K562 (cell line): ENCODE results near the gene FBXO28.
"Not testable (repeated sequence)": the region's sequence is repeated elsewhere in the genome, so short reads cannot be mapped to it uniquely, and the experiment has no call there.

Experiments used
- EZH2 ChIP-seq: IDR thresholded peaks from 2 replicates; pipeline ENCODE4 v1.6.1; 2012; ENCODE audit warnings: low read depth, mild to moderate bottlenecking, inconsistent platforms, low read length, borderline replicate concordance
- NR2C1 ChIP-seq, 2 experiments: fragments of 450-650 bp; IDR thresholded peaks; 2 replicates each; pipeline ENCODE4 v1.6.1; 2017; ENCODE audit warnings: mild to moderate bottlenecking in 2 of 2, antibody characterized with exemption in 1 of 2, inconsistent platforms in 1 of 2, missing compliant biosample characterization in 1 of 2, missing genetic modification characterization in 1 of 2
- NR2F6 ChIP-seq: fragments of 450-650 bp; formaldehyde crosslinking; IDR thresholded peaks from 2 replicates; pipeline ENCODE4 v1.4.0; 2020; ENCODE audit warnings: mild to moderate bottlenecking
- POLR2A ChIP-seq: fragments of 450-650 bp; conservative IDR thresholded peaks from 2 replicates; pipeline ENCODE4 v1.6.1; 2016
- TAF1 ChIP-seq: IDR thresholded peaks from 2 replicates; pipeline ENCODE4 v1.6.1; 2011; ENCODE audit warnings: mild to moderate bottlenecking, low read length, moderate library complexity; ENCODE audit not compliant: insufficient read depth, control insufficient read depth, severe bottlenecking; ENCODE audit errors: extremely low read depth
- ZNF274 ChIP-seq: IDR thresholded peaks from 2 replicates; pipeline ENCODE4 v1.6.1; 2011; ENCODE audit warnings: low read depth, mild to moderate bottlenecking, low read length, moderate library complexity, borderline replicate concordance
- ZNF717 ChIP-seq: fragments of 250-450 bp; sonication (Bioruptor Pico); IDR thresholded peaks from 2 replicates; pipeline ENCODE4 v1.5.0; 2021
- TF ChIP-seq, protein P1 (sequence below): sonication (generic); formaldehyde crosslinking; IDR thresholded peaks from 2 replicates; pipeline ENCODE4 v1.5.0; 2020; ENCODE audit warnings: missing genetic modification reagents
- TF ChIP-seq, protein P2 (sequence below), 3 experiments: IDR thresholded peaks in 2 of 3; conservative IDR thresholded peaks in 1 of 3; 2 replicates each; pipeline ENCODE4 v1.5.1; 2011 to 2012; ENCODE audit warnings: low read length in 3 of 3, mild to moderate bottlenecking in 3 of 3, control low read depth in 2 of 3, improper control_type of control experiment in 1 of 3, inconsistent platforms in 1 of 3, low read depth in 1 of 3, mixed read lengths in 1 of 3, moderate library complexity in 1 of 3; ENCODE audit not compliant: insufficient read depth in 2 of 3
- TF ChIP-seq, protein P3 (sequence below), 2 experiments: IDR thresholded peaks; 2 replicates each; pipeline ENCODE4 v1.6.1; 2011; ENCODE audit warnings: borderline replicate concordance in 1 of 2, control low read depth in 1 of 2, low read depth in 1 of 2, low read length in 1 of 2, mild to moderate bottlenecking in 1 of 2, mixed read lengths in 1 of 2, moderate library complexity in 1 of 2; ENCODE audit not compliant: insufficient read depth in 1 of 2, insufficient read length in 1 of 2, poor library complexity in 1 of 2, severe bottlenecking in 1 of 2; ENCODE audit errors: extremely low read depth in 1 of 2
- TF ChIP-seq, protein P4 (sequence below), 2 experiments: fragments of 450-650 bp in 1 of 2; sonication (generic) in 1 of 2; formaldehyde crosslinking in 1 of 2; IDR thresholded peaks; 2 replicates each; pipeline versions ENCODE4 v1.7.1 to v1.9.0; 2016 to 2022; ENCODE audit warnings: inconsistent platforms in 1 of 2, mild to moderate bottlenecking in 1 of 2, missing genetic modification reagents in 1 of 2

DNA sequence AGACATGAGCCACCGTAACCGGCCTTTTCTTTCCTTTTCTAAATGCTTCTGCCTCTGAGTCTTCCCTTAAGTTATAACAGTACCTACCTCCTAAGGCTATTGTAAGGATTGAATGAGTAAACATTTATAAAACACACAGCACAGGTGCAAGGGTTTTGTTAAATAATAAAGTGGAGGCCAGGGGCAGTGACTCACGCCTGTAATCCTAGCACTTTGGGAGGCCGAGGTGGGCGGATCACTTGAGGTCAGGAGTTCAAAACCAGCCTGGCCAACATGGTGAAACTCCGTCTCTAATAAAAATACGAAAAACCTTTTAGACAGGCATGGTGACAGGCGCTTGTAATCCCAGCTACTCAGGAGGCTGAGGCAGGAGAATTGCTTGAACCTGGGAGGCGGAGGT lies 34.3 kb upstream of the FBXO28 start:
- TF ChIP-seq, protein P1, sequence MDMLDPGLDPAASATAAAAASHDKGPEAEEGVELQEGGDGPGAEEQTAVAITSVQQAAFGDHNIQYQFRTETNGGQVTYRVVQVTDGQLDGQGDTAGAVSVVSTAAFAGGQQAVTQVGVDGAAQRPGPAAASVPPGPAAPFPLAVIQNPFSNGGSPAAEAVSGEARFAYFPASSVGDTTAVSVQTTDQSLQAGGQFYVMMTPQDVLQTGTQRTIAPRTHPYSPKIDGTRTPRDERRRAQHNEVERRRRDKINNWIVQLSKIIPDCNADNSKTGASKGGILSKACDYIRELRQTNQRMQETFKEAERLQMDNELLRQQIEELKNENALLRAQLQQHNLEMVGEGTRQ (CRISPR knock-in tag): not testable (repeated sequence)
- TF ChIP-seq, protein P2, sequence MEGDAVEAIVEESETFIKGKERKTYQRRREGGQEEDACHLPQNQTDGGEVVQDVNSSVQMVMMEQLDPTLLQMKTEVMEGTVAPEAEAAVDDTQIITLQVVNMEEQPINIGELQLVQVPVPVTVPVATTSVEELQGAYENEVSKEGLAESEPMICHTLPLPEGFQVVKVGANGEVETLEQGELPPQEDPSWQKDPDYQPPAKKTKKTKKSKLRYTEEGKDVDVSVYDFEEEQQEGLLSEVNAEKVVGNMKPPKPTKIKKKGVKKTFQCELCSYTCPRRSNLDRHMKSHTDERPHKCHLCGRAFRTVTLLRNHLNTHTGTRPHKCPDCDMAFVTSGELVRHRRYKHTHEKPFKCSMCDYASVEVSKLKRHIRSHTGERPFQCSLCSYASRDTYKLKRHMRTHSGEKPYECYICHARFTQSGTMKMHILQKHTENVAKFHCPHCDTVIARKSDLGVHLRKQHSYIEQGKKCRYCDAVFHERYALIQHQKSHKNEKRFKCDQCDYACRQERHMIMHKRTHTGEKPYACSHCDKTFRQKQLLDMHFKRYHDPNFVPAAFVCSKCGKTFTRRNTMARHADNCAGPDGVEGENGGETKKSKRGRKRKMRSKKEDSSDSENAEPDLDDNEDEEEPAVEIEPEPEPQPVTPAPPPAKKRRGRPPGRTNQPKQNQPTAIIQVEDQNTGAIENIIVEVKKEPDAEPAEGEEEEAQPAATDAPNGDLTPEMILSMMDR (IDR thresholded peaks at IDR 0.05 in 2 of 3, conservative IDR thresholded peaks at IDR 0.05 in 1 of 3; ENCODE audit: insufficient read depth in 2 of 3, low read depth in 1 of 3, low read length in 3 of 3): not testable (repeated sequence)
- TF ChIP-seq EZH2; ZNF274; TAF1; NR2C1 (IDR thresholded peaks at IDR 0.05); NR2C1 (tag; IDR thresholded peaks at IDR 0.05); ZNF717 (CRISPR knock-in tag); POLR2A; NR2F6 (CRISPR knock-in tag): not testable (repeated sequence)
- TF ChIP-seq, protein P3, sequence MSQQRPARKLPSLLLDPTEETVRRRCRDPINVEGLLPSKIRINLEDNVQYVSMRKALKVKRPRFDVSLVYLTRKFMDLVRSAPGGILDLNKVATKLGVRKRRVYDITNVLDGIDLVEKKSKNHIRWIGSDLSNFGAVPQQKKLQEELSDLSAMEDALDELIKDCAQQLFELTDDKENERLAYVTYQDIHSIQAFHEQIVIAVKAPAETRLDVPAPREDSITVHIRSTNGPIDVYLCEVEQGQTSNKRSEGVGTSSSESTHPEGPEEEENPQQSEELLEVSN (IDR thresholded peaks at IDR 0.05; ENCODE audit: borderline replicate concordance in 1 of 2, extremely low read depth in 1 of 2, insufficient read depth in 1 of 2, insufficient read length in 1 of 2, low read depth in 1 of 2, low read length in 1 of 2, poor library complexity in 1 of 2, severe bottlenecking in 1 of 2): not testable (repeated sequence)
- TF ChIP-seq, protein P4, sequence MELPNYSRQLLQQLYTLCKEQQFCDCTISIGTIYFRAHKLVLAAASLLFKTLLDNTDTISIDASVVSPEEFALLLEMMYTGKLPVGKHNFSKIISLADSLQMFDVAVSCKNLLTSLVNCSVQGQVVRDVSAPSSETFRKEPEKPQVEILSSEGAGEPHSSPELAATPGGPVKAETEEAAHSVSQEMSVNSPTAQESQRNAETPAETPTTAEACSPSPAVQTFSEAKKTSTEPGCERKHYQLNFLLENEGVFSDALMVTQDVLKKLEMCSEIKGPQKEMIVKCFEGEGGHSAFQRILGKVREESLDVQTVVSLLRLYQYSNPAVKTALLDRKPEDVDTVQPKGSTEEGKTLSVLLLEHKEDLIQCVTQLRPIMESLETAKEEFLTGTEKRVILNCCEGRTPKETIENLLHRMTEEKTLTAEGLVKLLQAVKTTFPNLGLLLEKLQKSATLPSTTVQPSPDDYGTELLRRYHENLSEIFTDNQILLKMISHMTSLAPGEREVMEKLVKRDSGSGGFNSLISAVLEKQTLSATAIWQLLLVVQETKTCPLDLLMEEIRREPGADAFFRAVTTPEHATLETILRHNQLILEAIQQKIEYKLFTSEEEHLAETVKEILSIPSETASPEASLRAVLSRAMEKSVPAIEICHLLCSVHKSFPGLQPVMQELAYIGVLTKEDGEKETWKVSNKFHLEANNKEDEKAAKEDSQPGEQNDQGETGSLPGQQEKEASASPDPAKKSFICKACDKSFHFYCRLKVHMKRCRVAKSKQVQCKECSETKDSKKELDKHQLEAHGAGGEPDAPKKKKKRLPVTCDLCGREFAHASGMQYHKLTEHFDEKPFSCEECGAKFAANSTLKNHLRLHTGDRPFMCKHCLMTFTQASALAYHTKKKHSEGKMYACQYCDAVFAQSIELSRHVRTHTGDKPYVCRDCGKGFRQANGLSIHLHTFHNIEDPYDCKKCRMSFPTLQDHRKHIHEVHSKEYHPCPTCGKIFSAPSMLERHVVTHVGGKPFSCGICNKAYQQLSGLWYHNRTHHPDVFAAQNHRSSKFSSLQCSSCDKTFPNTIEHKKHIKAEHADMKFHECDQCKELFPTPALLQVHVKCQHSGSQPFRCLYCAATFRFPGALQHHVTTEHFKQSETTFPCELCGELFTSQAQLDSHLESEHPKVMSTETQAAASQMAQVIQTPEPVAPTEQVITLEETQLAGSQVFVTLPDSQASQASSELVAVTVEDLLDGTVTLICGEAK (IDR thresholded peaks at IDR 0.05): not testable (repeated sequence)
- TF ChIP-seq, protein P4 (CRISPR knock-in tag; IDR thresholded peaks at IDR 0.05): not testable (repeated sequence)
